GM19397 (cell line): ENCODE results near the gene AK4.

ENCODE experiments used
- ATAC-seq: cut with Tn5 transposase; IDR thresholded peaks from one replicate; pipeline ENCODE4 v1.9.1; 2021; ENCODE audit warnings: mild to moderate bottlenecking, moderate library complexity; ENCODE audit not compliant: unreplicated experiment

Gene AK4

DNA sequence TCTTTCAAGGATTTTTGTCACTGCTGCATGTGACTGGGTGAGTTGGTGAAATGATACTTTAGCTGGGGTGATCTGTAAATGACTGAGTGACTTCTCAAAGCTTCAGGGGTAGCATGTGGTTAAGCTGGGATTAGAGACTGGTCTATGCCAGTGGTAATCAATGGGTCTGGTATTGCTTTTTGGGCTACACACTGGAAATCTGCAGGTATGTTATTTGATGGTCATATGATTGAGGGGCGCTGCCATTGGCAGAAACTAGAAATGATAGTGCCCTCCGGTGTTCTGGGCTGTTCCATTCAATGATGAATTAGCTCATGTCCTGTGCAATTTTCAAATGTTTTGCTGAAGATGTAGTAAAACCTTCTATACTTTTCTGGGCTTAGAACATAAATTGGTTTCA, 121.6 kb downstream of the AK4 start:
- ATAC-seq = no peak

DNA sequence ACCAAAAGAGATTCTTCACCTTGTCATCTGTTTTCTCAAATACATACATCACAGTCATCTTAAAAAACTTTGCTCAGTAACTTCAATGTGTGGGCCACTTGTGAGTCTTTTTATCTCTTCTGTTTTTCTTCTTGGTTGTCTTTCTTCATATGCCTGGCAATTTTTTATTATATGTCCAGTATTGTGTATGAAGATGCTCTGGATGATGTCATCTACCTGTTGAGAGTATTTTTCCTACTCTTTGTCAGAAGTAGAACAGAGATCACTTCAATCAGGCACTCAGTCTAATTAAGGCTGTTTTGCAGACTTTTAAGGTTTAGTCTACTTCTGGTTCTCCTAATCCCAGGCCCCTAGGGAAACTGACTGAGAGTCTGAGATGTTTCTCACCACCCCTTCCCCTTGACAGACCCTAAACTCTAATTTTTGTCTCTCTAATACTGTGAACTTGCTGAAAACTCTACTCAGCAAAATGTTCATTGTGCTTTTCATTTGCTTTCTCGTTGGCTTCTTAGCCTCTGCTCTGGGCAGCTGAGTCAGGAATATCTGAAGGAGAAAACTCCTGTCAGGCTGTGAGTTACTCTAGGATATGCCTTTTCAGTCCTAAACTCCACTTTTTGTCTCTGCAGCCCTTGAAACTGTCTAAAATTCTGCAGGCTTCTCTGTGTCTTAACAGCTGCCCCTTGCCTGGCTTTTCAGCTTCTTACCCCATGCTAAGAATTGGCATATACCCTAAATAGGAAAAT, 128.4 kb downstream of the AK4 start:
- ATAC-seq = no peak

DNA sequence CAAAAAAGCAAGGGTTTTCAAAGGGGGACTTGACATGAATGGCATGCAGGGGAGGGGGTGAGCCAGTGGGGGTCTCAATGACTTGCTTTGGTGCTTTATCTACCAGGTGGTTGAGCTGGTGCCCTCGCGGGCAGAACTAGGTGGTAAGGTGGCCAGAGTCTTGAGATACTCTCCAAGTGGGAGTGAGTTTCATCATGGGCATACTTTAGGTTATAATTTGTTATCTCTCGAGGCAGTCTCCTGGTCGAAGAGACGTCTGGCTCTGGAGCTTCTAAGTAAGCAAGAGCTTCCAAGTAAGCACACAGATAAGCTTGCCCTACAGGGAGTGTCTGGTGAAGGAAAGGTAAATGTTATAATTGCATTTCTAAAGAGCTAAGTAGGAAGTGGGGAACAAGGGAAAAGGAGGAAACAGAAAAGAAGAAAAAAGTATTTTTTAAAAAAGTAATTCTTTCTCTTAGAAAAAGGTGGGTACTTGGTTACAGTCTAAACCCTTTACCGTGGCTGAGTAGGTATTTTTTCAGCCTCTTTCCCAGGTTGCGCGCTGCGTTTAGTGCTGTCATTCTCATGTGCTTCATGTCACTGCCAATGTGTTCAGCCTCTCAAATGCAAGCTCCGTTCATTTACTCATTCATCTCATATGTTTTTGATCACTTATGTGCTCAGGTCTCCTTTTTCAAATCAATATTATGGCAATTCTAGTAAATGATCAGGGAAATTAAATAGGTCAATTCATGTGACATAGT, 129.8 kb downstream of the AK4 start:
- no peak for ATAC-seq

DNA sequence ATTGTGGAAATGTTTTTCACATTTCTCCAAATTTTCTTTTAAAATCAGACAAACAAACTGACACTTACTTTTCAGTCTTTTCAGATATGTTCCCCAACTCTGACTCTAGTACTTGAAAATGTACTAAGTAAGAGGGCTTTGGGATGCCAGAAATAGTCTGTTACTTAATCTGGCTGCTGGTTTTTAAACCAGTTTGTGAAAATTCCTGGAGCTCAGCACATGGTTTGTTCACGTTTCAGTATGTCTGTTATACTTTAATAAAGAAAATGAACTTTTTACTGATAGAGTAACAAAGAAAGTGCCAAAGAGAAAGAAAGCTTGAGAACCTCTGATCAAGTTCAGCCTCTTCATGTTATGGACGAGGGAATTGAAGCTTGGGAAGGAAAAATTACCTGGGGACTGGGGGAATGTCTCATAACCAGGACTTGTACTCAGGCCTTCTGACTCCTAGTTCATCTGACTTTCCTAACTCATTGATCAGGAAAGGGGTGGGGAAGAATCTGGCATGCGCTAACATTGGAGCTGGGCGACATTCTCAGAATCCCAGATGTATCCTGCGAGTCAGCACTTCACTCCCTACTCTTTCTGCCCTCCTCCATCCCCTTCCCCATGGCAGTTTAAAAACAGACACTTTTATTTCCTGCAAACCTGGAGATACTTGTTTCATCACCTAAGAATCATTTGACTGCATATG, 130.5 kb downstream of the AK4 start:
- no peak for ATAC-seq

DNA sequence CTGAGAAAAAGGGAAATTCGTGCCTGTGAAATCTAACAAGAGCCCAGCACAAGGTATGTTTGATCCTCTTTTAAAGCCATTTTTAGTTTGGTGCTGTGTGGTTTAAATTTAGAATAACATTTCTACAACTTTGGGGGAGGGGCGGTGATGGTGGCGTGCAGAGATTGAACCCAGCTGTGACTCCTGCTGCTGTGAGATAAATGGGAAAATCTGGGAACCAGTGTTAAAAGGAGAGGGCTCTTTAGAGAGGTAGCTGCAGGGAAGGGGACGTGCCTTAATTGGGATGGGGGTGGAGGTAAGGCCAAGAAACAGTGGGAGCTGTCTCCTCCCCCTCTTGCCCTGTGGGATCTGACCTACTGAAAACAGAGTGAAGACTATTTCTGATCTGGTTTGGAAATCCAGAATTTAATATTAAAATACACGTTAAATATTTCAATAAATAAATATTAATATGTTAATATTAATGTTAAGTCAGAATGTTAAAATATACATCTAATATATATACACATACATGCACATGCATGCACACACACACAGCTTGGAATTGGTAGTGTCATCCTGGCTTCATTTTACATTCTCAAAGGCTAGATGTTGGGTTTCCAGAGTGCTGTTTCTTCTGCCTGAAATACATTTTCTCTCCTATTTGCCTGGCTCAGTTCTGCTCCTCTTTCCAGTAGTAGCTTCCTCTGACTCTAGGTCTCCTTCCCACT, 131.2 kb downstream of the AK4 start:
- no peak for ATAC-seq
